Omental fat pad (tissue), 4 donors: ENCODE data around the gene RXRG. TPM values are rescaled to one million over a fixed set of nuclear protein-coding genes. Genes with fewer than 3 reads are reported as not detected.

ENCODE experiments used
- ATAC-seq: fragments of 150-250 bp; one replicate; pipeline ENCODE4 v1.9.1; 2016; ENCODE audit warnings: mild to moderate bottlenecking, moderate library complexity; ENCODE audit not compliant: low FRiP score
- DNase-seq: peaks from one replicate; pipeline ENCODE4 v3.0.0-alpha.2; 2019; ENCODE audit warnings: low spot score
- CTCF ChIP-seq, 3 donors: fragments of 450-650 bp; IDR thresholded peaks; one replicate each; pipeline ENCODE4 v1.5.1; 2016 to 2017; ENCODE audit warnings: antibody characterized with exemption in 3 of 3, mild to moderate bottlenecking in 3 of 3, moderate library complexity in 2 of 3
- total RNA-seq, 4 donors: library from RNA; depleted of rRNA; stranded (reverse); fragments of >200 nt; gene quantifications; one replicate each; pipeline ENCODE4 v1.1.0, GENCODE V29; 2016

Gene RXRG
- 1 to 10 TPM in 2 of 4 donors, under 1 TPM in 2; 0.63 to 7.9 (median 0.99) TPM for total RNA-seq

GRCh38 chr1:165444897-165445370, at the start of gene RXRG:
RXRG (minus strand) TSS chr1:165445126; CDS start chr1:165444893, 233 bp downstream.
- DNase-seq: no peak
- peak; percentile 51 for ATAC-seq
- TF ChIP-seq CTCF (IDR thresholded peaks at IDR 0.05): no peak

GRCh38 chr1:165492845-165493373, 48.0 kb upstream of the RXRG start:
- TF ChIP-seq CTCF (IDR thresholded peaks at IDR 0.05): no peak
- DNase-seq (no peak), ATAC-seq (no peak)

GRCh38 chr1:165490175-165490574, 45.2 kb upstream of the RXRG start:
- DNase-seq: no peak
- no peak for ATAC-seq
- TF ChIP-seq CTCF (IDR thresholded peaks at IDR 0.05): no peak

- no peak for TF ChIP-seq CTCF (IDR thresholded peaks at IDR 0.05)
- DNase-seq (no peak), ATAC-seq (no peak)
These were observed 43.0 kb upstream of the RXRG start for GRCh38 chr1:165487921-165488320.

- no peak for ATAC-seq
- no peak for DNase-seq
- no peak for TF ChIP-seq CTCF (IDR thresholded peaks at IDR 0.05)
These were observed 41.7 kb upstream of the RXRG start for GRCh38 chr1:165486663-165487062.

GRCh38 chr1:165485716-165486115, 40.8 kb upstream of the RXRG start:
- DNase-seq: no peak
- no peak for ATAC-seq
- no peak for TF ChIP-seq CTCF (IDR thresholded peaks at IDR 0.05)

- DNase-seq: no peak
- no peak for ATAC-seq
- TF ChIP-seq CTCF (IDR thresholded peaks at IDR 0.05): no peak
These were observed 39.6 kb upstream of the RXRG start for GRCh38 chr1:165484532-165484931.
